H1 (cell line): ENCODE measurements around the gene GNAT1. TPM values are rescaled to one million over a fixed set of nuclear protein-coding genes. Genes with fewer than 3 reads are reported as not detected.

ENCODE experiments used
- ASH2L ChIP-seq: fragments of 200-600, 300-600 bp; sonication (generic); IDR thresholded peaks from one replicate; pipeline ENCODE4 v1.7.1; 2017; ENCODE audit warnings: low read length
- ATF3 ChIP-seq: IDR thresholded peaks from 2 replicates; pipeline ENCODE4 v1.6.1; 2011; ENCODE audit warnings: low read depth, mild to moderate bottlenecking, low read length; ENCODE audit not compliant: insufficient read depth
- CEBPB ChIP-seq: IDR thresholded peaks from 2 replicates; pipeline ENCODE4 v1.6.1; 2012; ENCODE audit warnings: low read depth, low read length
- CHD1 ChIP-seq: IDR thresholded peaks from 2 replicates; pipeline ENCODE4 v1.6.1; 2012; ENCODE audit warnings: low read depth, low read length, improper control_type of control experiment
- CHD2 ChIP-seq: IDR thresholded peaks from 2 replicates; pipeline ENCODE4 v1.6.1; 2012; ENCODE audit warnings: low read length, improper control_type of control experiment
- CTBP2 ChIP-seq: IDR thresholded peaks from 2 replicates; pipeline ENCODE4 v1.7.0; 2011; ENCODE audit warnings: borderline replicate concordance, mild to moderate bottlenecking, moderate library complexity, mixed read lengths, low read length; ENCODE audit not compliant: insufficient read depth, insufficient read length
- CTCF ChIP-seq, 3 experiments: IDR thresholded peaks; 1 replicate in 2 of 3; 2 replicates in 1 of 3; pipeline versions ENCODE4 v1.5.1 to v1.6.1; 2011; ENCODE audit warnings: low read length in 3 of 3, mild to moderate bottlenecking in 3 of 3, inconsistent platforms in 2 of 3, low read depth in 1 of 3, moderate library complexity in 1 of 3; ENCODE audit not compliant: insufficient read depth in 1 of 3; ENCODE audit errors: control extremely low read depth in 1 of 3
- E2F6 ChIP-seq: IDR thresholded peaks from 2 replicates; pipeline ENCODE4 v1.6.1; 2012; ENCODE audit warnings: inconsistent platforms
- GTF2F1 ChIP-seq: IDR thresholded peaks from 2 replicates; pipeline ENCODE4 v1.6.1; 2012; ENCODE audit warnings: low read depth, low read length, improper control_type of control experiment, borderline replicate concordance
- JUN ChIP-seq: IDR thresholded peaks from 2 replicates; pipeline ENCODE4 v1.6.1; 2011; ENCODE audit warnings: low read depth, mild to moderate bottlenecking, improper control_type of control experiment, low read length
- POLR2AphosphoS5 ChIP-seq: IDR thresholded peaks from 2 replicates; pipeline ENCODE4 v1.6.1; 2011; ENCODE audit warnings: low read depth, low read length
- RAD21 ChIP-seq, 2 experiments: IDR thresholded peaks in 1 of 2; conservative IDR thresholded peaks in 1 of 2; 2 replicates each; pipeline ENCODE4 v1.6.1; 2011; ENCODE audit warnings: low read depth in 2 of 2, low read length in 2 of 2, improper control_type of control experiment in 1 of 2, inconsistent platforms in 1 of 2, mild to moderate bottlenecking in 1 of 2, moderate library complexity in 1 of 2
- RNF2 ChIP-seq: fragments of 200-900, 300-1000 bp; sonication (generic); IDR thresholded peaks from 2 replicates; pipeline ENCODE4 v1.7.1; 2016; ENCODE audit warnings: borderline replicate concordance, low read depth, mild to moderate bottlenecking, antibody characterized with exemption, low read length; ENCODE audit not compliant: poor library complexity, severe bottlenecking; ENCODE audit errors: missing control alignments
- SAP30 ChIP-seq: fragments of 300-600 bp; sonication (generic); IDR thresholded peaks from 2 replicates; pipeline ENCODE4 v1.7.1; 2012; ENCODE audit warnings: low read length, moderate library complexity, mild to moderate bottlenecking, inconsistent platforms; ENCODE audit not compliant: insufficient read depth, insufficient replicate concordance
- SP1 ChIP-seq: IDR thresholded peaks from 2 replicates; pipeline ENCODE4 v1.6.1; 2011; ENCODE audit warnings: low read depth, low read length
- SP2 ChIP-seq: IDR thresholded peaks from 2 replicates; pipeline ENCODE4 v1.6.1; 2012; ENCODE audit warnings: mild to moderate bottlenecking, low read length, inconsistent platforms
- SP4 ChIP-seq: IDR thresholded peaks from 2 replicates; pipeline ENCODE4 v1.6.1; 2012; ENCODE audit warnings: low read length, inconsistent platforms
- SRF ChIP-seq: IDR thresholded peaks from 2 replicates; pipeline ENCODE4 v1.6.1; 2011; ENCODE audit warnings: mild to moderate bottlenecking, low read depth, low read length, moderate library complexity
- TCF12 ChIP-seq: IDR thresholded peaks from 2 replicates; pipeline ENCODE4 v1.6.1; 2011; ENCODE audit warnings: low read depth, mild to moderate bottlenecking, low read length
- ZNF274 ChIP-seq: IDR thresholded peaks from 2 replicates; pipeline ENCODE4 v1.7.0; 2012; ENCODE audit warnings: low read length, borderline replicate concordance; ENCODE audit errors: extremely low read depth
- polyA plus RNA-seq, 7 experiments: library from polyadenylated mRNA; depleted of rRNA in 3 of 7; stranded (reverse) in 5 of 7; unstranded in 2 of 7; fragments of >200 nt in 5 of 7; fragments of 200-250 nt in 2 of 7; gene quantifications; 1 replicate in 5 of 7; 2 replicates in 1 of 7; 4 replicates in 1 of 7; pipeline versions ENCODE4 v1.2.1 to v1.2.3, GENCODE V29; 2011 to 2013; ENCODE audit warnings: missing spikeins in 2 of 7, mixed read lengths in 2 of 7
- total RNA-seq: library from RNA; stranded (reverse); fragmentation: NEBNext Ultra II Directional; extraction: Animal tissue kit (Norgen Biotek cat#: 25700); gene quantifications from 2 replicates; pipeline ENCODE4 v1.2.1, GENCODE V29; 2021

Gene GNAT1
- total and polyA plus RNA-seq, 2 of the 8 experiments (the other 6 are each of a cell fraction or from before 2014, with no cell fraction given) = 0.08 TPM; not detected in 1

GRCh38 chr3:50245831-50246516 lies 54.6 kb downstream of the GNAT1 start (continued):
- TF ChIP-seq E2F6 (peak; percentile 47), RAD21 (IDR thresholded peaks at IDR 0.05 in 1 of 2, conservative IDR thresholded peaks at IDR 0.05 in 1 of 2; ENCODE audit: low read depth in 2 of 2, low read length in 2 of 2) (peak; percentile 75 to 91), GTF2F1 (no peak), SP1 (peak; percentile 66; the same call in 1 of the 2 replicates), ASH2L (no peak), JUN (no peak), SP2 (no peak), RNF2 (no peak), ATF3 (no peak), TCF12 (no peak; the same call in 1 of the 2 replicates), CHD1 (no peak), CTCF (IDR thresholded peaks at IDR 0.05; ENCODE audit: control extremely low read depth in 1 of 3, insufficient read depth in 1 of 3, low read depth in 1 of 3, low read length in 3 of 3) (peak in 2 of 3 experiments; percentile 91 to 97; a peak in 3 of 4 replicates), CTBP2 (peak; percentile 84), SRF (0 out of 2 replicates have a peak, but pooled peaks have one; percentile 27), ZNF274 (no peak), SP4 (0 out of 2 replicates have a peak, but pooled peaks have one; percentile 53), SAP30 (no peak), POLR2AphosphoS5 (no peak), CHD2 (peak; percentile 73; the same call in 1 of the 2 replicates), CEBPB (no peak)
